DMS53 treated with DMSO at 0.1 percent for 48 hours (cell line): ENCODE data around the gene CNGA4.
"Not testable (repeated sequence)": the region's sequence is repeated elsewhere in the genome, so short reads cannot be mapped to it uniquely, and the experiment has no call there.

Experiments
- DNase-seq: peaks from one replicate; lab custom pipeline; 2025; ENCODE audit not compliant: unreplicated experiment; lab: John Stamatoyannopoulos, UW

Gene CNGA4

DNA sequence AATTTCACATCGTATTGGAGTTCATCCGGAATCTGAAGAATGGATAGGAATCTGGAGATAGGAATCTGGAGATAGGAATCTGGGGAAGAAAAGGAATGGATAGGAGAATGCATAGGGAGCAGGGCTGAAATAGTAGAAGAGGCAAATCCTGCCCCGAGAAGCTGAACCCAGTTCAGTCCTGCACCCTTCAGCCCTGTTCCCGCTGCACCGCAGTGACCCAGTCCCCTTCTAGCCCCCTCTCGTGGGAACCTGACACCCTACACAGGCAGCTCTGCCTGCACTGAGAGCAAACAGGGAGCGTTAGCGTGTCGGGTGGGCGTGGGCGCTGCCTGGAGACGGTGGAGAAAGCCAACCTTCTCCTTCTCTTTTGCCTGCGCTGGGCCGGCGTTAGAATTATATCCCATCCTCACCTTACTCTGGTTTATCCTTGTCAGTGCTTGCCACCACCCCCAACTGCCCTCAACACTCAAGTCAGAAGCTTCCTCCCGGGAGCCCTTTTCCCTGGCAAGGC lies 19.7 kb downstream of the CNGA4 start:
- DNase-seq: peak; percentile 57

DNA sequence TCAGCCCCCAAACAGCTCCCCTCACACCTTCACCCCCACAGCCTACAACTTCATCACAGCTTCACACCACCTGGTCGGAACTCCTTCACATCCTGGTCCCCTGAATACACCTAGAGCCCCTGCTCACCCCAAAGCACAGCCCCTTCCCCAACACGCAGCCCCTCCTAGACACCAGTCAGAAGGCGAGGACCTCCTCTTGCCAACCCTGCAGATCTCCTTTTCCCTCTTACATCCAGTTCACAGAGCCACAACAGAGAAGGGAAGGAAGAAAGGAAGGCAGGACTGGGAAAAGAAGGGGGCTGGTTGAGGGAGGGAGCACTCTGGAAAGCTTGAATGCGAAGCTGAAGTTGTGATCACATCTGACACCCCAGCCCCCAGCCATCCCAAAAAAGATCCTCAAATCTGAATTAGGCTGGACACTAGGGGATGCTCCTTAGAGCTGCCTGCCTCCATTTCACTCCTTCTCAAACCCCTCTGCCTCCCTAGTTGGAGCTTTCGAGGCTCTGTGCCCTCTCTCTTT lies 21.4 kb downstream of the CNGA4 start:
- DNase-seq: no peak

DNA sequence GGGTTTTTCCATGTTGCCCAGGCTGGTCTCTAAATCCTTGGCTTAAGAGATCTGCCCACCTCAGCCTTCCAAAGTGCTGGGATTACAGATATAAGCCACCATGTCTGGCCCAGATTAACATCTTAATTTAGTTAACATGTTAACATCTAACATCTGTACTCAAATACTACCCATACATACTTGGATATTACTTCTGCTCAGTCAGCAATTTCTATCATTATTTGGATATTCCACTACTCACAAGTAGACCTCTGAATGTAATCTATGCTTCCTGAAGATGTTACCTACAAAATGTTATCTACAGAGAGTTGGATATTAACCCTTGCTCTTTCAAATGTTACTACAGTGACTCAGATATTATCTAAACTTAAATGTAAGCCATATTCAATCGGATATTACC lies 24.8 kb downstream of the CNGA4 start:
- no peak for DNase-seq

DNA sequence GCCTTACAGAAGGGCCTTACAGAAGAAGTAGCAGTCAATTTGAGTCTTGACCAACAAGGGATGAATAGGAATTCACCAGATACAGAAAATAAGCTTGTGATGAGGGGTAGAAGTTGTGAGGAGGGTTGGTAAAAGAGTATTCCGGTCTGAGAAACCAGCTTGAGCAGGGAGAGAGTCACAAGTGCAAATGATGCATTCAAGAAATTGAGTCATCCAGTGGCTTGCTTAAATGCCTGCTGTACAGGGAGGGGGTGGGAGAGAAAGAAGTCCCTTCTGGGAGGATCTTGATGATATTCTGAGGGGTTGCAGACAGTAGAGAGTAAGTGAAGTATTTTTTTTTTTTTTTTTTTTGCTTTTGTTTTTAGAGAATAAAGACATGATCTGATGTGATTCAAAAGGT lies 29.9 kb downstream of the CNGA4 start:
- no peak for DNase-seq

DNA sequence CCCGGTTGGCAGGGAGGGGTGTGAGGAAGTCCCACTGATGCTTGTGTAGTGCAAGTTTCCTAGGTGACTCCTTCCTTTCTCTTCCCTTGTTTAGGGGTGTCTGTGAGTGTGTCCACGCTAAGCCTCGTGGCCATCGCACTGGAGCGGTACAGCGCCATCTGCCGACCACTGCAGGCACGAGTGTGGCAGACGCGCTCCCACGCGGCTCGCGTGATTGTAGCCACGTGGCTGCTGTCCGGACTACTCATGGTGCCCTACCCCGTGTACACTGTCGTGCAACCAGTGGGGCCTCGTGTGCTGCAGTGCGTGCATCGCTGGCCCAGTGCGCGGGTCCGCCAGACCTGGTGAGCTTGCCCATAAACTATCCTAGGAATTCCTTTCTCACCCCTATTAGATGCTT lies 31.1 kb downstream of the CNGA4 start:
- no peak for DNase-seq

DNA sequence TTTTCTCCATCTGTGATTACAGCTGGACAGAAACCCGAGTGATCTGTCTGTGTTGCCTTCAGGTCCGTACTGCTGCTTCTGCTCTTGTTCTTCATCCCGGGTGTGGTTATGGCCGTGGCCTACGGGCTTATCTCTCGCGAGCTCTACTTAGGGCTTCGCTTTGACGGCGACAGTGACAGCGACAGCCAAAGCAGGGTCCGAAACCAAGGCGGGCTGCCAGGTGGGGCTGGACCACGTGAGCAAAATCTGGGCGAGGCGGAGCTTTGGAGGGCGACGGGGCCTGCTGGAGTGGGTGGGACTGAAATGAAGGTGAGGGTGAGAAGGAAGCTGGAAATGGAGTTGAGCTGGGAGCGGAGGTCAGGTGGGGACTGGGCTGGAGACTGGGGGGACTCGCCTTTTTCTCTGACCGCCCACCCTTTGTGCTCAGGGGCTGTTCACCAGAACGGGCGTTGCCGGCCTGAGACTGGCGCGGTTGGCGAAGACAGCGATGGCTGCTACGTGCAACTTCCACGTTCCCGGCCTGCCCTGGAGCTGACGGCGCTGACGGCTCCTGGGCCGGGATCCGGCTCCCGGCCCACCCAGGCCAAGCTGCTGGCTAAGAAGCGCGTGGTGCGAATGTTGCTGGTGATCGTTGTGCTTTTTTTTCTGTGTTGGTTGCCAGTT lies 31.8 kb downstream of the CNGA4 start:
- DNase-seq: no peak

DNA sequence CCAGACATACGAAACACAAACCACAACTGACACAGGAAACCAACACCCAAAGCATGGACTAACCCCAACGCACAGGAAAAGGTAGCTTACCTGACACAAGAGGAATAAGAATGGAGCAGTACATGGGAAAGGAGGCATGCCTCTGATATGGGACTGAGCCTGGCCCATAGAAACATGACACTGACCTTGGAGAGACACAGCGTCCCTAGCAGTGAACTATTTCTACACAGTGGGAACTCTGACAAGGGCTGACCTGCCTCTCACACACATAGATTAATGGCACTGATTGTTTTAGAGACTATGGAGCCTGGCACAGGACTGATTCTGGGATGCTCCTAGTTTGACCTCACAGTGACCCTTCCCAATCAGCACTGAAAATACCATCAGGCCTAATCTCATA lies 32.7 kb downstream of the CNGA4 start:
- no peak for DNase-seq

DNA sequence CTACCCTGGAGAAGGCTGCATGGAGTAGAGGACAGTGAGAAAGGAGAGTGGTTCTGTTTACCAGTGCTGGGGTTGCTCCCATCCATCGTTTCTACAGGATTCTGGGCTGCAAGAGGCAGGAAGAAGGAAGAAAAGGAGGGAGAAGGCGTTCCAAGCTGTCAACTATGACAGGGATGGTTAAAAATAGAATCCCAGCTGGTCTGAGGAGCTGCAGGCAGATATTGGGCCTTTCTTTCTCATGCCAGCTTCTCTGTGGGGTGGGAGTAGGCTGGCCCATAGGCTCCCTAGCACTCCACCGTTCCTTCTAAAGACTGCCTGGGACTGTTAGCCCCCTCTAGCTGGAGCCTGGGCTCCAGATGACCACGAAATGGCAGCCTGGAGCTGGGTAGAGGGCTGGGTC lies 34.3 kb downstream of the CNGA4 start:
- DNase-seq: no peak

DNA sequence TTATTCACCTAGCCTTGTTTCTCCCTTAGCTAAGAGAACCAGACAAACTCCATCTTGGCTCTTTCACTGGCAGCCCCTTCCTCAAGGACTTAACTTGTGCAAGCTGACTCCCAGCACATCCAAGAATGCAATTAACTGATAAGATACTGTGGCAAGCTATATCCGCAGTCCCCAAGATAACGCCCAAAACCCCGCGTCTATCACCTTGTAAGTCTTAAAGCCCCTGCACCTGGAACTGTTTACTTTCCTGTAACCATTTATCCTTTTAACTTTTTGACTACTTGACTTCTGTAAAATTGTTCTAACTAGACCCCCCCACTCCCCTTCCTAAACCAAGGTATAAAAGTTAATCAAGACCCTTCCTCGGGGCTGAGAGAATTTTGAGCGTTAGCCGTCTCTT lies 41.9 kb downstream of the CNGA4 start:
- DNase-seq: not testable (repeated sequence)

DNA sequence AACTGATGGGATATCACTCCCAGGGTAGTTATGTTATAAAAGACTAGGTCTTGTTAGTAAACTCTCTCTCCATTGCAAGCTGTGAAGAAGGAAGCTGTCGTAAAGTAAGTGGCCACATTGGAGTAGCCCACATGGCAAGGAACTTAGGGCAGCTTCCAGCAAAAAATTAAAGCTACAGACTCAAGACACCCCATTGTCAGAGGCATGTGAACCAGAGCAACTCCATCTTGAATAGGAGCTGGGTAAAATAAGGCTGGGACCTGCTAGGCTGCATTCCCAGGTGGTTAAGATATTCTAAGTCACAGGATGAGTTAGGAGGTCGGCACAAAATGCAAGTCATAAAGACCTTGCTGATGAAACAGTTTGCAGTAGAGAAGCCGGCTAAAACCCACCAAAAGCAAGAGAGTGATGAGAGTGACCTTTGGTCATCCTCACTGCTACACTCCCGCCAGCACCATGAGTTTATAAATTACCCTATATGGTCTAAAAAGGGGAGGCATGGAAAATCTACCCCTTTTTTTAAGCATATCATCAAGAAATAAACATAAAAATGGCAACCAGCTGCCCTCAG lies 44.6 kb downstream of the CNGA4 start:
- DNase-seq: no peak

DNA sequence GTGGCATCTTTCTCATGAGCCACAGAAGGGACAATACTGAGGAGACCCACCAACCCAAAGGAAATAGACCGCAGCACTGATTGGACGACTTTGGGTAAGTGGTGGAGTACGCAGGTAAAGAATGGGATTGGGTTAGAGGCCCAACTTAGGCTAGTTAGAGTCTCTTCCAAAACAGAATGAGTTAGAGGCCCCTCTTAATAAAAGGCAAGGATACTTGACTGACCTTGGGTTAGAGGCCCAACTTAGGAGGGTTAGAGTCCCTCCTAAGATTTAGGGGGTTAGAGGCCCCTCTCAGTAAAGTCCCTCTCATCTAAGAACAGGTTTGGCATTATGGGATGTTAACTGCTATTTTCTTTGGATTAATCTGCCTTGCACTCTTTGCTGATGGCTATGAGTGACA lies 45.4 kb downstream of the CNGA4 start:
- no peak for DNase-seq

DNA sequence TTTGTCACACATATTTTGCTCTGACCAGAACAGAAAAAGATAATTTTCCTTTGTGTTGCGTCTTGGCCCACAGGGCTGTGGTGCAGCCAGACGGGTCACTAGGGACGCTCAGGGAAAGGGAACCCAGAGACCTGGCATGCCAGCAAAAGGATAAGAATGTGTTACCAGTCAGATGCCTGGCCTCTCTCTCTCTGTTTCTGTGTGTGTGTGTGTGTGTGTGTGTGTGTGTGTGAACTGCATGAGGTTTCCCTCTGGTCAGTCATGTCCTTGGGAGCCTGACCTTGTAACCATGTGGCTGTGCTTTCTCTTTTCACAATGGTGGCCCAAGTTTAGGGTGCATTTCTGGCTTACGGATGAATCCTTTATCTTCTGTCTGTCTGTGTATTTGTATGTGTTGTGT lies 46.1 kb downstream of the CNGA4 start:
- DNase-seq: no peak
